Aorta (tissue), 5 donors: Measurements from ENCODE around the gene DYSF. TPM values are rescaled to one million over a fixed set of nuclear protein-coding genes. Genes with fewer than 3 reads are reported as not detected.

Experiments used
- ATAC-seq: fragments of 200-7000 bp; cut with Tn5 transposase; one replicate; pipeline ENCODE4 v1.9.1; 2022; ENCODE audit warnings: moderate library complexity; ENCODE audit not compliant: low FRiP score
- DNase-seq, 2 donors: peaks; one replicate each; pipeline ENCODE4 v3.0.0-alpha.2; 2020
- H3K27ac ChIP-seq, 2 donors: one replicate each; pipeline ENCODE4 v1.5.1; 2013; ENCODE audit warnings: low read length in 2 of 2, mild to moderate bottlenecking in 2 of 2, moderate library complexity in 2 of 2, control low read depth in 1 of 2, inconsistent platforms in 1 of 2, low read depth in 1 of 2
- H3K27me3 ChIP-seq, 2 donors: one replicate each; pipeline ENCODE4 v1.6.1; 2013; ENCODE audit warnings: control low read depth in 1 of 2, low read length in 1 of 2, mild to moderate bottlenecking in 1 of 2, moderate library complexity in 1 of 2; ENCODE audit not compliant: insufficient read depth in 2 of 2, control insufficient read depth in 1 of 2
- H3K36me3 ChIP-seq, 2 donors: one replicate each; pipeline ENCODE4 v1.6.1; 2013; ENCODE audit warnings: control low read depth in 1 of 2, low read length in 1 of 2, mild to moderate bottlenecking in 1 of 2; ENCODE audit not compliant: insufficient read depth in 2 of 2, control insufficient read depth in 1 of 2
- H3K4me1 ChIP-seq, 2 donors: one replicate each; pipeline ENCODE4 v1.6.1; 2013; ENCODE audit warnings: low read length in 2 of 2, control low read depth in 1 of 2, mild to moderate bottlenecking in 1 of 2, moderate library complexity in 1 of 2; ENCODE audit not compliant: insufficient read depth in 2 of 2, control insufficient read depth in 1 of 2
- H3K4me3 ChIP-seq, 2 donors: one replicate each; pipeline ENCODE4 v1.5.1; 2013; ENCODE audit warnings: low read length in 2 of 2, control low read depth in 1 of 2, mild to moderate bottlenecking in 1 of 2
- H3K9me3 ChIP-seq: one replicate; pipeline ENCODE4 v1.6.1; 2013; ENCODE audit warnings: mild to moderate bottlenecking, low read length; ENCODE audit not compliant: control insufficient read depth
- WGBS, 2 donors: extraction: QIAGEN DNeasy Blood & Tissue Kit; methylation state at CpG; one replicate each; pipeline ENCODE4 v1.1.7; 2013; 5-methylcytosine and 5-hydroxymethylcytosine counted together
- intact Hi-C, 2 donors: fragments of 100-400 bp; cut with DNase I; formaldehyde crosslinking; loops; one replicate each; pipeline versions ENCODE4 v1.14.2 to v1.15.0; 2022
- polyA plus RNA-seq, 2 donors: library from polyadenylated mRNA; stranded (reverse); fragments of 200-250 nt; gene quantifications; one replicate each; pipeline ENCODE4 v1.2.3, GENCODE V29; 2013
- total RNA-seq, 2 donors: library from RNA; stranded (reverse); fragmentation: NEBNext Ultra II Directional; extraction: Animal tissue kit (Norgen Biotek cat#: 25700); gene quantifications; one replicate each; pipeline ENCODE4 v1.2.1, GENCODE V29; 2021
- donor health status: healthy with polysubstance abuse.
- donor health status: Bipolar disorder and iron deficiency.
- donor health status: DM: no; HTN: no; CAD: no.
- donor health status: DM: no; HTN: no; CAD: no.
- donor health status: DM: yes; HTN: yes; CAD: no.

DYSF gene
- total and polyA plus RNA-seq, 4 donors, result 3.1 to 28.8 (median 17.5) TPM

- no peaks in the 10 kb centered on the region for H3K27me3 ChIP-seq
- 89 to 97% methylated on average over 1 of the region's 1 CpG for WGBS, 2 donors
- no peaks in the 10 kb centered on the region for H3K36me3 ChIP-seq
- DNase-seq, result no peak
- H3K9me3 ChIP-seq, result no peaks in the 10 kb centered on the region
- H3K4me1 ChIP-seq, result peaks cover 8 to 10% of the 10 kb centered on the region in 2 donors
- no peak overlapping the region for H3K4me3 ChIP-seq
- peak overlapping the region in 1 of 2 donors; percentile 7 for H3K27ac ChIP-seq
- no peak for ATAC-seq
- intact Hi-C loops, result no loop called here
Measured at GRCh38 chr2:71722286-71722685, 268.9 kb downstream of the DYSF start.

- Histone ChIP-seq H3K36me3 (no peaks in the 10 kb centered on the region), H3K4me1 (peaks cover 2 to 6% of the 10 kb centered on the region in 2 donors), H3K27ac (no peak overlapping the region), H3K4me3 (no peak overlapping the region), H3K27me3 (no peaks in the 10 kb centered on the region), H3K9me3 (no peaks in the 10 kb centered on the region)
- 57 to 72% methylated on average over 1 of the region's 1 CpG for WGBS, 2 donors
- ATAC-seq, result no peak
- intact Hi-C loops, result no loop called here
- no peak for DNase-seq
Measured at GRCh38 chr2:71724793-71725192, 271.4 kb downstream of the DYSF start.

- Histone ChIP-seq H3K4me3 (no peak overlapping the region), H3K27ac (no peak overlapping the region), H3K36me3 (no peaks in the 10 kb centered on the region), H3K4me1 (peaks cover 0 to 2% of the 10 kb centered on the region in 2 donors), H3K9me3 (no peaks in the 10 kb centered on the region), H3K27me3 (no peaks in the 10 kb centered on the region)
- DNase-seq, result no peak
- intact Hi-C loops, result no loop called here
- ATAC-seq, result no peak
Measured at GRCh38 chr2:71725836-71726235, 272.5 kb downstream of the DYSF start.

- H3K4me1 ChIP-seq, result peaks cover 0 to 2% of the 10 kb centered on the region in 2 donors
- no peak for ATAC-seq
- 83 to 91% methylated on average over 2 of the region's 2 CpGs for WGBS, 2 donors
Measured at GRCh38 chr2:71727562-71727961, 274.2 kb downstream of the DYSF start.

GRCh38 chr2:71728036-71728435, 274.7 kb downstream of the DYSF start:
- Histone ChIP-seq H3K27ac (no peak overlapping the region), H3K4me1 (peaks cover 0 to 2% of the 10 kb centered on the region in 2 donors), H3K9me3 (no peaks in the 10 kb centered on the region), H3K27me3 (no peaks in the 10 kb centered on the region), H3K4me3 (no peak overlapping the region), H3K36me3 (no peaks in the 10 kb centered on the region)
- ATAC-seq (no peak), DNase-seq (no peak)
- intact Hi-C loops, result no loop called here
- WGBS, 2 donors, result 57 to 86% methylated on average over 1 of the region's 1 CpG

More at GRCh38 chr2:71727562-71727961, 274.2 kb downstream of the DYSF start:
- H3K27ac ChIP-seq, result no peak overlapping the region
- intact Hi-C loops, result no loop called here
- no peaks in the 10 kb centered on the region for H3K27me3 ChIP-seq
- no peaks in the 10 kb centered on the region for H3K9me3 ChIP-seq
- no peaks in the 10 kb centered on the region for H3K36me3 ChIP-seq
- H3K4me3 ChIP-seq, result no peak overlapping the region
- no peak for DNase-seq

- no peaks in the 10 kb centered on the region for H3K4me1 ChIP-seq
- H3K27ac ChIP-seq, result no peak overlapping the region
- ATAC-seq (no peak), DNase-seq (no peak)
- no peak overlapping the region for H3K4me3 ChIP-seq
- intact Hi-C loops, result no loop called here
- no peaks in the 10 kb centered on the region for H3K36me3 ChIP-seq
- H3K27me3 ChIP-seq, result no peaks in the 10 kb centered on the region
- WGBS, 2 donors, result 91 to 93% methylated on average over 17 of the region's 17 CpGs
- no peaks in the 10 kb centered on the region for H3K9me3 ChIP-seq
Measured at GRCh38 chr2:71730785-71731383, 277.5 kb downstream of the DYSF start.

GRCh38 chr2:71734620-71735019, 281.3 kb downstream of the DYSF start:
- Histone ChIP-seq H3K4me3 (no peak overlapping the region), H3K27me3 (no peaks in the 10 kb centered on the region), H3K9me3 (no peaks in the 10 kb centered on the region), H3K36me3 (no peaks in the 10 kb centered on the region), H3K4me1 (no peaks in the 10 kb centered on the region), H3K27ac (no peak overlapping the region)
- no peak for ATAC-seq
- DNase-seq, result no peak
- intact Hi-C loops, result no loop called here

GRCh38 chr2:71735676-71736075, 282.3 kb downstream of the DYSF start:
- 97 to 100% methylated on average over 1 of the region's 1 CpG for WGBS, 2 donors
- Histone ChIP-seq H3K27me3 (no peaks in the 10 kb centered on the region), H3K4me1 (no peaks in the 10 kb centered on the region), H3K27ac (no peak overlapping the region), H3K36me3 (no peaks in the 10 kb centered on the region), H3K4me3 (no peak overlapping the region), H3K9me3 (no peaks in the 10 kb centered on the region)
- DNase-seq, result no peak
- intact Hi-C loops, result no loop called here
- no peak for ATAC-seq
